ENCODE measurements around the gene CCDC86. TPM values are rescaled to one million over a fixed set of nuclear protein-coding genes. Genes with fewer than 3 reads are reported as not detected.

CCDC86 gene
- total RNA-seq, 1 experiment from 2014 or later: 55.9 TPM

DNA sequence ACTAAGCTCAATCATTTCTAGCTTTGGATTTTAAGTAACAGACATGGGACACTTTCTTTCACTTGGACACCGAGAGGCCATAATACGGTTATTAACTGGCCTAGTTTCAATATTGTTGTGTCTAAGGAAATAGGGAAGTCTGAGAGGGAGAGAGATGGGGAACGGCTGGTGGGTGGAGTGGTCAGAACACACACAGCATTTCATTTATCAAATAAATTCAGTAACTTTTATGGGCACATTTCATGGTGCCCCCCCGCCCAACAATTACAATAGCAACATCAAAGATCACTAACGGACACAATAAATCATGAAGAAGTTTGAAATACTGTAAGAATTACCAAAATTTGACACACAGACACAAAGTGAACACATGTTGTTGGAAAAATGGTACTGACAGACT is 53.8 kb downstream of the CCDC86 start:
- no TSS peak for BruUV-seq (replicated peaks)
- Histone ChIP-seq H3K4me1 (no peaks in the 10 kb centered on the region), H3K4me3 (ENCODE audit: low read depth, low read length) (no peak overlapping the region), H3K9me3 (no peaks in the 10 kb centered on the region), H3K36me3 (ENCODE audit: control insufficient read depth, insufficient read depth, low read length) (peaks cover 7% of the 10 kb centered on the region), H3K27me3 (replicated peaks; ENCODE audit: control insufficient read depth, insufficient read depth, low read length) (no peaks in the 10 kb centered on the region)
- no peak for DNase-seq
- ChIA-PET POLR2A (no interaction called here), CTCF (no interaction called here)
- Mint-ChIP-seq H3K4me3 (ENCODE audit: unreplicated experiment) (no peak overlapping the region), H3K27me3 (ENCODE audit: insufficient read depth, unreplicated experiment) (no peaks in the 10 kb centered on the region), H3K4me1 (ENCODE audit: low read depth, unreplicated experiment) (no peaks in the 10 kb centered on the region), H3K27ac (ENCODE audit: unreplicated experiment) (no peak overlapping the region), H3K36me3 (ENCODE audit: insufficient read depth, unreplicated experiment) (peaks cover 89% of the 10 kb centered on the region), H3K9me3 (ENCODE audit: unreplicated experiment) (no peaks in the 10 kb centered on the region)
- TF ChIP-seq, protein P1, sequence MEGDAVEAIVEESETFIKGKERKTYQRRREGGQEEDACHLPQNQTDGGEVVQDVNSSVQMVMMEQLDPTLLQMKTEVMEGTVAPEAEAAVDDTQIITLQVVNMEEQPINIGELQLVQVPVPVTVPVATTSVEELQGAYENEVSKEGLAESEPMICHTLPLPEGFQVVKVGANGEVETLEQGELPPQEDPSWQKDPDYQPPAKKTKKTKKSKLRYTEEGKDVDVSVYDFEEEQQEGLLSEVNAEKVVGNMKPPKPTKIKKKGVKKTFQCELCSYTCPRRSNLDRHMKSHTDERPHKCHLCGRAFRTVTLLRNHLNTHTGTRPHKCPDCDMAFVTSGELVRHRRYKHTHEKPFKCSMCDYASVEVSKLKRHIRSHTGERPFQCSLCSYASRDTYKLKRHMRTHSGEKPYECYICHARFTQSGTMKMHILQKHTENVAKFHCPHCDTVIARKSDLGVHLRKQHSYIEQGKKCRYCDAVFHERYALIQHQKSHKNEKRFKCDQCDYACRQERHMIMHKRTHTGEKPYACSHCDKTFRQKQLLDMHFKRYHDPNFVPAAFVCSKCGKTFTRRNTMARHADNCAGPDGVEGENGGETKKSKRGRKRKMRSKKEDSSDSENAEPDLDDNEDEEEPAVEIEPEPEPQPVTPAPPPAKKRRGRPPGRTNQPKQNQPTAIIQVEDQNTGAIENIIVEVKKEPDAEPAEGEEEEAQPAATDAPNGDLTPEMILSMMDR (IDR thresholded peaks at IDR 0.05; ENCODE audit: insufficient read depth in 1 of 2, low read depth in 1 of 2, low read length in 1 of 2, severe bottlenecking in 1 of 2, unreplicated experiment in 1 of 2): no peak
- intact Hi-C loops (cut with micrococcal nuclease; ENCODE audit: unreplicated experiment): no loop called here

DNA sequence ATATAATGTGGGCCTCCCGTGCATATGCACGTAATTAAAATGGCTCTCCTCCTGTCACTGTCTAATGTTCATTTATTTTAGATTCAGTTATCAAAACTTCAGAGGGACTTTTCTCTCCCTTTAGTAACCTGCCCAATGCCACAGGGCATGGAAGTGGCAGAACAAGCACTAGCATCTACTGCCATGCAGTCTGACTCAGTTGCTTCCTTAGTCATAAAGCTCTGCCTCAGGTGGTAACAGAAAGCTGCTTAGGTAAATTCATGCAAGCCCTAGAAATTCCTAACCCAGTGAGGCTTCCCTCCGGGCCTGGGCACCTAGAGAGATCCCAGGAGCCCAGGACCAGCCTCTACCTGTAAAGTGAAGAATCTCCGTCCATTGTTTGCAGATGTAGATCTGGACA is 55.6 kb downstream of the CCDC86 start:
- no peaks in the 10 kb centered on the region for H3K4me1 Mint-ChIP-seq (ENCODE audit: low read depth, unreplicated experiment)
- DNase-seq: no peak
- Histone ChIP-seq H3K4me1 (no peaks in the 10 kb centered on the region), H3K36me3 (ENCODE audit: control insufficient read depth, insufficient read depth, low read length) (peaks cover 8% of the 10 kb centered on the region), H3K9me3 (no peaks in the 10 kb centered on the region), H3K4me3 (ENCODE audit: low read depth, low read length) (no peak overlapping the region), H3K27me3 (replicated peaks; ENCODE audit: control insufficient read depth, insufficient read depth, low read length) (no peaks in the 10 kb centered on the region)
- H3K36me3 Mint-ChIP-seq (ENCODE audit: insufficient read depth, unreplicated experiment): peaks cover 85% of the 10 kb centered on the region
- intact Hi-C loops (cut with micrococcal nuclease; ENCODE audit: unreplicated experiment): no loop called here
- H3K4me3 Mint-ChIP-seq (ENCODE audit: unreplicated experiment): no peak overlapping the region
- H3K27me3 Mint-ChIP-seq (ENCODE audit: insufficient read depth, unreplicated experiment): no peaks in the 10 kb centered on the region
- BruUV-seq (replicated peaks): no TSS peak
- POLR2A ChIA-PET: no interaction called here
- no peaks in the 10 kb centered on the region for H3K9me3 Mint-ChIP-seq (ENCODE audit: unreplicated experiment)
- no peak overlapping the region for H3K27ac Mint-ChIP-seq (ENCODE audit: unreplicated experiment)
- CTCF ChIA-PET: no interaction called here
- TF ChIP-seq, protein P1 (IDR thresholded peaks at IDR 0.05; ENCODE audit: insufficient read depth in 1 of 2, low read depth in 1 of 2, low read length in 1 of 2, severe bottlenecking in 1 of 2, unreplicated experiment in 1 of 2): no peak

DNA sequence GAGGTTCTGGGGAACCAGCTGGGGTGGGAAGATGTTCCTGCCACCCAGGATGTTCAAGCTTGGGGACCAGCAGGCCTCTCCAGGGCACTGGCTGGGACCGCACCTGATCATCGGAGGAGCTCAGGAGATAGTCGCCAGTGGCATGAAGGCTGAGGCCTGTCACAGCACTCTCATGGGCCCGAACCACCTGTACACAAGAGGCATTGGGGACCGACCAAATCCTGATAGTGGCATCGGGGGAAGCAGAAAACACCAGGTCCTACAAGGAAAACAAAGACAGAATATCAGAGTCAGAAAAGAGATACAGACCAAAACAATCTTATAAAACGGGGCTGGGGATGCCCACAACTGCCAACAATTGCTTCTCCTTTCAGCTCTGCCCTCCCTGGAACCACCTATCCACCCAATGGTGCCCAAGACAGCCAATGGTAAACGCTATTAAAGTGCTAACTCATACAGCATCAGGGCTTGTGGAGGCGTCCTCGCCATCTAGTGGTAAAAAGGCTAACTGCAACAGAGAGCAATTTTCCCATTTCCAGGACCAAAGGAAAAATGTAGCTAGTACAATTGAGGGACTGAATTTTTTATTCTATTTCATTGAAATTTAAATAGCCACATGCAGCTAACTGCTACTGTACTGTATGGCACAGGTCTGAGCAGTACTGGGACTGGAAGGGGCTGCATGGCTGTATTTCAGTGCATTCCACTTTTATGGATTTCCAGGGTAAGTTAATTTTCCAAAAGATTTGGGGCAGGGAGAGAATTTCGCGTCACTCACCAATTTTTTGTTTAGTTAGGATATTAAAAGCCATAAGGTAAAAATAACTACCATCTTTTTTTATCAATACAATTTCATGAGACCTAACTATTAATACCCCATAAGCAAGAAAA is 57.4 kb downstream of the CCDC86 start:
- POLR2A ChIA-PET: interaction anchor here (0.6 to 1.4 kb wide), 2 partner anchors 9 to 14 kb away, joined by 3 read pairs; partner anchors contain the start of gene TMEM109
- peak in 1 of 2 experiments; percentile 71 for DNase-seq
- Histone ChIP-seq H3K36me3 (ENCODE audit: control insufficient read depth, insufficient read depth, low read length) (peaks cover 10% of the 10 kb centered on the region), H3K9me3 (no peaks in the 10 kb centered on the region), H3K27me3 (replicated peaks; ENCODE audit: control insufficient read depth, insufficient read depth, low read length) (no peaks in the 10 kb centered on the region), H3K4me1 (no peaks in the 10 kb centered on the region), H3K4me3 (ENCODE audit: low read depth, low read length) (no peak overlapping the region)
- Mint-ChIP-seq H3K4me1 (ENCODE audit: low read depth, unreplicated experiment) (no peaks in the 10 kb centered on the region), H3K9me3 (ENCODE audit: unreplicated experiment) (no peaks in the 10 kb centered on the region), H3K4me3 (ENCODE audit: unreplicated experiment) (no peak overlapping the region), H3K27ac (ENCODE audit: unreplicated experiment) (no peak overlapping the region), H3K36me3 (ENCODE audit: insufficient read depth, unreplicated experiment) (peaks cover 74% of the 10 kb centered on the region), H3K27me3 (ENCODE audit: insufficient read depth, unreplicated experiment) (no peaks in the 10 kb centered on the region)
- TF ChIP-seq, protein P1 (IDR thresholded peaks at IDR 0.05; ENCODE audit: insufficient read depth in 1 of 2, low read depth in 1 of 2, low read length in 1 of 2, severe bottlenecking in 1 of 2, unreplicated experiment in 1 of 2): peak; percentile 92 to 95
- CTCF ChIA-PET: interaction anchor here (0.5 to 2.6 kb wide), 16 partner anchors 9 to 276 kb away, joined by 3 to 29 read pairs (median 4); partner anchors contain the start of gene TMEM109
- BruUV-seq (replicated peaks): no TSS peak
- intact Hi-C loops (cut with micrococcal nuclease; ENCODE audit: unreplicated experiment): loop anchor here (1.0 kb wide), 2 partner anchors 68 to 124 kb away; no protein-coding TSS in a partner anchor

Data from Caco-2 (cell line).